ENCODE results near the gene FETUB. TPM values are rescaled to one million over a fixed set of nuclear protein-coding genes. Genes with fewer than 3 reads are reported as not detected.

Gene FETUB
- total RNA-seq, 1 experiment from 2014 or later, result not detected

DNA sequence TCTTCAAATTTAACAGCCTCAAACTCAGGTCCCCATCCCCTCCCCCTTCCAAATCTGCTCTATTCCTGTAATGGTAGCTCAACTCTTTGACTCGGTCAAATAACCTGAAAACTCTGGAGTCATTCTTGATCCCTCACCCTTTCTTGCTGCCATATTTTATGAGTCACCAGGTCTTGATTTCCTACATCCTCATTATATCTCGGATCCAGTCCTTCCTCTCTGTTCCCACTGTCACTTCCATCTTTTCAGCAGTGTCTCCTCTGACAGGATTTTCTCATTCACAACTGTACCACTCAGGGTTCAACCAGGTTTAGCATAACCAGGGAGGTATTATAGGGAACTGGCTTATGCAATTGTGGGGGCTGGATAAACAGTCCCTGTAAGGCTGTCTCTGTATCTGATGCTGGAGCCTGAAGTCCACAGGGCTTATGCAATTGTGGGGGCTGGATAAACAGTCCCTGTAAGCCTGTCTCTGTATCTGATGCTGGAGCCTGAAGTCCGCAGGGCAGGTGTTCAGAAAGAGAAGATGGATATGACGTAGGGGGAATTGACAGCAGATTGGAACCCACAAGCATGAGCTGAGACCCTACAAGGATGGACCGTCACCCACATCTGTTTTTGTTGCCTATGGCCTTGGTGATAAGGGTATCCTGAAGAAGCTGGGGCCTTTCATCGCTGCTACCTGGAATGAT is 9.1 kb upstream of the FETUB start:
- Histone ChIP-seq H3K9me2 (ENCODE audit: insufficient read depth) (no peaks in the 10 kb centered on the region), H4K20me1 (ENCODE audit: insufficient read depth) (no peaks in the 10 kb centered on the region), H3K4me1 (ENCODE audit: control insufficient read depth in 1 of 2, insufficient read depth in 2 of 2, low read length in 2 of 2) (no peaks in the 10 kb centered on the region), H3K36me3 (ENCODE audit: control insufficient read depth in 1 of 2, insufficient read depth in 2 of 2, low read length in 2 of 2) (no peaks in the 10 kb centered on the region), H3K27ac (ENCODE audit: low read depth, low read length) (no peak overlapping the region), H3K27me3 (ENCODE audit: insufficient read depth, low read length) (no peaks in the 10 kb centered on the region), H3K4me3 (replicated peaks in 1 of 2; ENCODE audit: low read depth in 1 of 2, low read length in 2 of 2) (no peak overlapping the region), H3K9me3 (ENCODE audit: control insufficient read depth in 1 of 2, insufficient read depth in 1 of 2, low read depth in 1 of 2, low read length in 2 of 2) (no peaks in the 10 kb centered on the region), H3K9ac (ENCODE audit: low read length) (no peak overlapping the region), H3K79me2 (ENCODE audit: insufficient read depth, low read length) (no peaks in the 10 kb centered on the region), H3K4me2 (ENCODE audit: low read length) (no peak overlapping the region), H2AFZ (ENCODE audit: low read depth, low read length, poor library complexity, severe bottlenecking) (no peak overlapping the region)
- ATAC-seq, result no peak
- BruUV-seq (replicated peaks), result no TSS peak
- CTCF ChIA-PET, result interaction anchor here (0.7 kb wide), 1 partner anchor 14 kb away, joined by 3 read pairs; no protein-coding TSS in a partner anchor
- intact Hi-C loops (cut with micrococcal nuclease), result no loop called here
- RAD21 ChIA-PET (ENCODE audit: low non-redundant PET in 1 of 2, low total read pairs in 2 of 2, uncharacterized antibody in 2 of 2, unreplicated experiment in 2 of 2), result no interaction called here
- TF ChIP-seq CEBPB (IDR thresholded peaks at IDR 0.05; ENCODE audit: low read depth) (no peak), JUND (IDR thresholded peaks at IDR 0.05) (no peak), FOSL1 (IDR thresholded peaks at IDR 0.05; ENCODE audit: low read depth) (no peak), POLR2AphosphoS5 (IDR thresholded peaks at IDR 0.05; ENCODE audit: low read depth, low read length) (no peak), CTCF (IDR thresholded peaks at IDR 0.05 in 2 of 3, conservative IDR thresholded peaks at IDR 0.05 in 1 of 3; ENCODE audit: borderline replicate concordance in 1 of 3, insufficient read depth in 1 of 3, low read depth in 2 of 3, low read length in 2 of 3) (no peak), CBX3 (IDR thresholded peaks at IDR 0.05; ENCODE audit: low read depth) (no peak)
- TF ChIP-seq, protein P1, sequence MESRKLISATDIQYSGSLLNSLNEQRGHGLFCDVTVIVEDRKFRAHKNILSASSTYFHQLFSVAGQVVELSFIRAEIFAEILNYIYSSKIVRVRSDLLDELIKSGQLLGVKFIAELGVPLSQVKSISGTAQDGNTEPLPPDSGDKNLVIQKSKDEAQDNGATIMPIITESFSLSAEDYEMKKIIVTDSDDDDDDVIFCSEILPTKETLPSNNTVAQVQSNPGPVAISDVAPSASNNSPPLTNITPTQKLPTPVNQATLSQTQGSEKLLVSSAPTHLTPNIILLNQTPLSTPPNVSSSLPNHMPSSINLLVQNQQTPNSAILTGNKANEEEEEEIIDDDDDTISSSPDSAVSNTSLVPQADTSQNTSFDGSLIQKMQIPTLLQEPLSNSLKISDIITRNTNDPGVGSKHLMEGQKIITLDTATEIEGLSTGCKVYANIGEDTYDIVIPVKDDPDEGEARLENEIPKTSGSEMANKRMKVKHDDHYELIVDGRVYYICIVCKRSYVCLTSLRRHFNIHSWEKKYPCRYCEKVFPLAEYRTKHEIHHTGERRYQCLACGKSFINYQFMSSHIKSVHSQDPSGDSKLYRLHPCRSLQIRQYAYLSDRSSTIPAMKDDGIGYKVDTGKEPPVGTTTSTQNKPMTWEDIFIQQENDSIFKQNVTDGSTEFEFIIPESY (IDR thresholded peaks at IDR 0.05; ENCODE audit: extremely low read depth, insufficient replicate concordance, low read length), result no peak
- DNase-seq (ENCODE audit: low read depth, low spot score), result no peak
- POLR2A ChIA-PET, result no interaction called here

All from HCT116 (cell line).